ENCODE data around the gene SIRT5.

DNA sequence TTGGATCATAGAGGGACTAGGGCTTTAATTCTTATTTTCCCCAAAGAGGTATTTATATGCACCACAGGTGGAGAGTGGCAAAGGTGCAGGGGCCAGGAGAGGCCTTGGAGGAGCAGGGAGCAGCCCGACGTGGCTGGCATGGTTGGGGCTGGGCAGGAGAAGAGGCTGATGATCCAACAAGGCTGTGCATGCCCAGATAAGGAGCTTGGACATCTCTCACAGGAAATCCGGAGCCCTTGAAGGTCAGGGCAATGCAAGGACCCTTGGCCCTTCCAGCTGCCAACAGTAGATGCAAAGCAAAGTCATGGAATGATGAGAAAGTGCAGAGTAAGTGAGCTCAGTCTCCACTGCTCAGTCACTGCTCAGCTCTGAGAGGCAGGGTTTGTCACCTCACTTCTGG is 39.9 kb upstream of the SIRT5 start:
- TF ChIP-seq POLR2AphosphoS5 (IDR thresholded peaks at IDR 0.05; ENCODE audit: borderline replicate concordance, low read depth, low read length) (no peak), EZH2 (IDR thresholded peaks at IDR 0.05) (no peak)

All from SK-N-MC (cell line).